K562 (cell line): ENCODE data around the gene FANCC. TPM values are rescaled to one million over a fixed set of nuclear protein-coding genes. Genes with fewer than 3 reads are reported as not detected.

Experiments
- BCL6 ChIP-seq: fragments of 250-450 bp; sonication (Bioruptor Pico); IDR thresholded peaks from 2 replicates; pipeline ENCODE4 v1.4.0; 2020
- BHLHE40 ChIP-seq: IDR thresholded peaks from 2 replicates; pipeline ENCODE4 v1.6.1; 2011; ENCODE audit warnings: low read length, improper control_type of control experiment
- CHAMP1 ChIP-seq: fragments of 450-650 bp; IDR thresholded peaks from 2 replicates; pipeline ENCODE4 v1.6.1; 2016; ENCODE audit warnings: mild to moderate bottlenecking
- E2F3 ChIP-seq: fragments of 250-450 bp; sonication (Bioruptor Pico); IDR thresholded peaks from 2 replicates; pipeline ENCODE4 v1.4.0; 2020; ENCODE audit warnings: mild to moderate bottlenecking
- FOXJ3 ChIP-seq: sonication (generic); formaldehyde crosslinking; IDR thresholded peaks from 2 replicates; pipeline ENCODE4 v1.4.0; 2020; ENCODE audit warnings: mild to moderate bottlenecking, missing genetic modification reagents
- GTF2F1 ChIP-seq: IDR thresholded peaks from 2 replicates; pipeline ENCODE4 v1.6.1; 2011; ENCODE audit warnings: low read depth, low read length, improper control_type of control experiment
- HLTF ChIP-seq: fragments of 450-650 bp; IDR thresholded peaks from 2 replicates; pipeline ENCODE4 v1.6.1; 2016
- JUN ChIP-seq, 2 experiments: sonication (generic) in 1 of 2; formaldehyde crosslinking in 1 of 2; IDR thresholded peaks; 2 replicates each; pipeline versions ENCODE4 v1.6.1 to v1.8.0; 2012 to 2022; ENCODE audit warnings: borderline replicate concordance in 2 of 2, mild to moderate bottlenecking in 2 of 2, improper control_type of control experiment in 1 of 2, low read depth in 1 of 2, low read length in 1 of 2, missing genetic modification reagents in 1 of 2
- JUNB ChIP-seq: fragments of 450-650 bp; formaldehyde crosslinking; conservative IDR thresholded peaks from 2 replicates; pipeline ENCODE4 v1.4.0; 2020; ENCODE audit warnings: mild to moderate bottlenecking
- KDM2B ChIP-seq: fragments of 250-450 bp; sonication (Bioruptor Pico); IDR thresholded peaks from 2 replicates; pipeline ENCODE4 v1.8.0; 2021; ENCODE audit warnings: mild to moderate bottlenecking, moderate library complexity
- MIER1 ChIP-seq: fragments of 450-650 bp; IDR thresholded peaks from 2 replicates; pipeline ENCODE4 v1.6.1; 2016; ENCODE audit warnings: antibody characterized with exemption, mild to moderate bottlenecking, low read depth
- MTA3 ChIP-seq: fragments of 450-650 bp; formaldehyde crosslinking; IDR thresholded peaks from 2 replicates; pipeline ENCODE4 v1.6.1; 2017; ENCODE audit warnings: mild to moderate bottlenecking, borderline replicate concordance
- SAP30 ChIP-seq: fragments of 200-600 bp; sonication (generic); IDR thresholded peaks from 2 replicates; pipeline ENCODE4 v1.6.1; 2012; ENCODE audit warnings: borderline replicate concordance, low read depth, mild to moderate bottlenecking, moderate library complexity, low read length, control low read depth, inconsistent platforms; ENCODE audit not compliant: insufficient read depth, poor library complexity, severe bottlenecking
- ZC3H8 ChIP-seq: fragments of 450-650 bp; IDR thresholded peaks from 2 replicates; pipeline ENCODE4 v1.6.1; 2017
- ZFPM2 ChIP-seq: fragments of 250-450 bp; sonication (Bioruptor Pico); IDR thresholded peaks from 2 replicates; pipeline ENCODE4 v1.5.1; 2022; ENCODE audit warnings: mild to moderate bottlenecking
- ZNF121 ChIP-seq: sonication (generic); formaldehyde crosslinking; conservative IDR thresholded peaks from 2 replicates; pipeline ENCODE4 v1.8.0; 2022; ENCODE audit warnings: missing genetic modification reagents
- ZNF740 ChIP-seq, 3 experiments: fragments of 200-800 bp in 1 of 3; sonication (Bioruptor generic) in 1 of 3; sonication (generic) in 1 of 3; formaldehyde crosslinking in 1 of 3; IDR thresholded peaks; 2 replicates each; pipeline versions ENCODE4 v1.6.1 to v1.8.0; 2016 to 2022; ENCODE audit warnings: mild to moderate bottlenecking in 2 of 3, missing compliant biosample characterization in 2 of 3, missing genetic modification characterization in 2 of 3, missing genetic modification reagents in 1 of 3
- ZNF75A ChIP-seq: fragments of 450-650 bp; formaldehyde crosslinking; IDR thresholded peaks from 2 replicates; pipeline ENCODE4 v1.4.0; 2020; ENCODE audit warnings: mild to moderate bottlenecking
- polyA plus RNA-seq, 8 experiments: library from polyadenylated mRNA; depleted of rRNA in 4 of 8; stranded (reverse) in 5 of 8; unstranded in 3 of 8; fragments of >200 nt; fragmentation: Nextera tagmentation in 2 of 8; fragmentation: Illumina TruSeq in 1 of 8; extraction: Ambion mirVana in 2 of 8; extraction: Trizol in 1 of 8; gene quantifications; 2 replicates each; pipeline versions ENCODE4 v1.2.1 to v1.2.3, GENCODE V29; 2011 to 2014; ENCODE audit warnings: inconsistent platforms in 1 of 8, missing spikeins in 1 of 8
- total RNA-seq, 7 experiments: library from RNA; depleted of rRNA in 6 of 7; stranded (reverse); fragments of >200 nt in 6 of 7; fragmentation: Illumina TruSeq in 2 of 7; extraction: Trizol in 2 of 7; gene quantifications; 2 replicates each; pipeline versions ENCODE4 v1.2.1 to v1.2.3, GENCODE V29; 2011 to 2021; ENCODE audit warnings: low replicate concordance in 1 of 7
- TF ChIP-seq, protein P1 (sequence below): fragments of 450-650 bp; conservative IDR thresholded peaks from 2 replicates; pipeline ENCODE4 v1.6.1; 2016; ENCODE audit warnings: missing genetic modification characterization, low read depth, mild to moderate bottlenecking, missing compliant biosample characterization, moderate library complexity
- TF ChIP-seq, protein P2 (sequence below): fragments of 200-800 bp; sonication (Bioruptor generic); IDR thresholded peaks from 2 replicates; pipeline ENCODE4 v1.6.1; 2017; ENCODE audit warnings: missing genetic modification characterization, missing compliant biosample characterization
- TF ChIP-seq, protein P3 (sequence below): fragments of 450-650 bp; IDR thresholded peaks from 2 replicates; pipeline ENCODE4 v1.6.1; 2016; ENCODE audit warnings: missing biosample characterization, missing genetic modification characterization

Gene FANCC
- total and polyA plus RNA-seq, 9 of the 15 experiments (the other 6 are each of a cell fraction or from before 2014, with no cell fraction given), result 4.6 to 18.4 (median 14.2) TPM

DNA sequence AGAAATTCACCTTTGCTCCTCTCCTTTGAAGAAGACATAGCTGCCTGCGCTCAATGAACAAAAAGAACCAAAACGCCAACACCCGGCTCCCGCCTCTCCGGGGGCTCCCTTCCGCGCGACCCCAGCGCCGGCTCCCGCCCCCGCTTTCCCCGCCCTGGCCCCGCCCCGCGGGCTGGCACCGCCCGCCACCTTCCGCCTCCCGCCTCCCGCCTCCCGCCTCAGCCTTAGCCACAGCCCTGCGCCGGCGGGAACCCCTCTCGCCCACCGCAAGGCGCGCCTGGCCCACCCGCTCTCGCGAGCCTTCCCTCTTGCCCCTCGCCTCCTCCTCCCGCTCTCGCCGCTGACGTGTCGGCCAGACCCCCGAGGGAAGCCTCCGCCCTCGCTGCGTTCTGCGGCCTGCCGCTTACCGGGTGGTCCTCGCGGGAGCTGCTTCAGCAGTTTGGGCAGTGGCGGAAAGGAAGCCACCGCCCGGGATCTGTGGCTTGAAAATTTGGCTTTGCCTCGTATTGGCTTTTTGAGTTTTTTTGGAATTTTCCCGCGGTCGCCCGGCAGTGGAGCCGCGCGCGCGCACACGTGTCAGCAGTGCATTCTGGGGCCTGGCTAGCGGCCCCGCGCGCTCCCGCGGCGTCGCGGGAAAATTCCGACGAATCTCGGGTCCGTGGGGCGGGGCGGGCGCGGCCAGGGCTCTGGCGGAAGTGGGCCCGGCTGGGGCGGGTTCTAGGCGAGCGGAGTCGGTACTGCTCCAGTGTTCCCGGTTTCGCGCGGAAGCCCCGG, at the start of gene FANCC (continued):
- TF ChIP-seq KDM2B (CRISPR knock-in tag) (0 out of 2 replicates have a peak, but pooled peaks have one; percentile 72), ZC3H8 (no peak), ZFPM2 (no peak), MIER1 (no peak), BHLHE40 (peak; percentile 66), JUNB (CRISPR knock-in tag) (no peak), GTF2F1 (no peak), HLTF (no peak), ZNF121 (no peak), BCL6 (CRISPR knock-in tag) (no peak), SAP30 (no peak), JUN (IDR thresholded peaks at IDR 0.05; ENCODE audit: borderline replicate concordance, low read depth, low read length) (no peak), JUN (CRISPR knock-in tag; IDR thresholded peaks at IDR 0.05; ENCODE audit: borderline replicate concordance) (no peak), ZNF75A (CRISPR knock-in tag) (no peak), E2F3 (peak; percentile 90), MTA3 (peak; percentile 70; the same call in 1 of the 2 replicates), ZNF740 (CRISPR knock-in tag; IDR thresholded peaks at IDR 0.05) (no peak), ZNF740 (tag; IDR thresholded peaks at IDR 0.05) (no peak), FOXJ3 (CRISPR knock-in tag) (no peak), CHAMP1 (no peak)
- TF ChIP-seq, protein P1, sequence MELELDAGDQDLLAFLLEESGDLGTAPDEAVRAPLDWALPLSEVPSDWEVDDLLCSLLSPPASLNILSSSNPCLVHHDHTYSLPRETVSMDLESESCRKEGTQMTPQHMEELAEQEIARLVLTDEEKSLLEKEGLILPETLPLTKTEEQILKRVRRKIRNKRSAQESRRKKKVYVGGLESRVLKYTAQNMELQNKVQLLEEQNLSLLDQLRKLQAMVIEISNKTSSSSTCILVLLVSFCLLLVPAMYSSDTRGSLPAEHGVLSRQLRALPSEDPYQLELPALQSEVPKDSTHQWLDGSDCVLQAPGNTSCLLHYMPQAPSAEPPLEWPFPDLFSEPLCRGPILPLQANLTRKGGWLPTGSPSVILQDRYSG (tag), result no peak
- TF ChIP-seq, protein P2, sequence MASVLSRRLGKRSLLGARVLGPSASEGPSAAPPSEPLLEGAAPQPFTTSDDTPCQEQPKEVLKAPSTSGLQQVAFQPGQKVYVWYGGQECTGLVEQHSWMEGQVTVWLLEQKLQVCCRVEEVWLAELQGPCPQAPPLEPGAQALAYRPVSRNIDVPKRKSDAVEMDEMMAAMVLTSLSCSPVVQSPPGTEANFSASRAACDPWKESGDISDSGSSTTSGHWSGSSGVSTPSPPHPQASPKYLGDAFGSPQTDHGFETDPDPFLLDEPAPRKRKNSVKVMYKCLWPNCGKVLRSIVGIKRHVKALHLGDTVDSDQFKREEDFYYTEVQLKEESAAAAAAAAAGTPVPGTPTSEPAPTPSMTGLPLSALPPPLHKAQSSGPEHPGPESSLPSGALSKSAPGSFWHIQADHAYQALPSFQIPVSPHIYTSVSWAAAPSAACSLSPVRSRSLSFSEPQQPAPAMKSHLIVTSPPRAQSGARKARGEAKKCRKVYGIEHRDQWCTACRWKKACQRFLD (CRISPR knock-in tag), result peak; percentile 94
- TF ChIP-seq, protein P3, sequence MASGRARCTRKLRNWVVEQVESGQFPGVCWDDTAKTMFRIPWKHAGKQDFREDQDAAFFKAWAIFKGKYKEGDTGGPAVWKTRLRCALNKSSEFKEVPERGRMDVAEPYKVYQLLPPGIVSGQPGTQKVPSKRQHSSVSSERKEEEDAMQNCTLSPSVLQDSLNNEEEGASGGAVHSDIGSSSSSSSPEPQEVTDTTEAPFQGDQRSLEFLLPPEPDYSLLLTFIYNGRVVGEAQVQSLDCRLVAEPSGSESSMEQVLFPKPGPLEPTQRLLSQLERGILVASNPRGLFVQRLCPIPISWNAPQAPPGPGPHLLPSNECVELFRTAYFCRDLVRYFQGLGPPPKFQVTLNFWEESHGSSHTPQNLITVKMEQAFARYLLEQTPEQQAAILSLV (tag), result no peak
